ENCODE measurements around the gene MAN2A2.
"Not testable (repeated sequence)": the region's sequence is repeated elsewhere in the genome, so short reads cannot be mapped to it uniquely, and the experiment has no call there.

Gene MAN2A2

DNA sequence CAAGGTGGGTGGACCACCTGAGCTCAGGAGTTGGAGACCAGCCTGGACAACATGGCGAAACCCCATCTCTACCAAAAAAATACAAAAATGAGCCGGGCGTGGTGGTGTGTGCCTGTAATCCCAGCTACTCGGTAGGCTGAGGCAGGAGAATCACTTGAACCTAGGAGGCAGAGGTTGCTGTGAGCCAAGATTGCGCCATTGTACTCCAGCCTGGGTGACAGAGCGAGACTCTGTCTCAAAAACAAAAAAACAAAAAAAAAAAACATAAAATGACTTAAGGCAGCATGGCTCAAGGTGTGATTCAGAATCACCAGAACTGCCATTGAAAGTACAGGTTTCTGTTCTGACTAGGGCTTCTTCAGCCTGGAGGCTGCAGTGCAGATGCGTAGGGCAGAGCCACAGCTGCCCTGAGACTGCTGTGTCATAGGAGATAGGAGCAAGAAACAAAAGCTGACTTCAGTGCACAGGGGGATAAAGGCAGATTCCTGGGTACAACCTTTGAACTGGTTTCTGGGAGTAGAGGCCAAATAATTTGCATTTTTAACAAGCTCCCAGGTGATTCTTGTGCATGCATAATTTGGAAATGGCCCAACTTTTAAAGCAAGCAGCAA, 19.7 kb downstream of the MAN2A2 start:
- not testable (repeated sequence) for DNase-seq

DNA sequence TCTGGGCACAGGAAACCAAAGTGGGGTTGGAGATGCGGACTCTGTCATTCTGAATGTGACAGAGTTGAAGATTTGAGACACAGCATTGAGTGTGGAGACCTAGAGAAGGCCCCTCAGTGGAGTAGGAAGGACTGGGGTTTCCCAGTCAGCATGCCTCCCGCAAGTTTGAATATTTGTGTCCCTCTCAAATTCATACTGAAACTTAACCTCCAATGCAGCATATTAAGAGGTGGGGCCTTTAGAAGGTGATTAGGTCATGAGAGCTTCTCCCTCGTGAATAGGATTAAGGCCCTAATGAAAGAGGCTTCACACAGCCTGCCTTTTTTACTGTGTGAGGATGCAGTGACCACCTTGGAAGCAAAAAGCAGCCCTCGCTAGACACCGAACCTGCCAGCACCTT, 21.3 kb downstream of the MAN2A2 start:
- no peak for DNase-seq

DNA sequence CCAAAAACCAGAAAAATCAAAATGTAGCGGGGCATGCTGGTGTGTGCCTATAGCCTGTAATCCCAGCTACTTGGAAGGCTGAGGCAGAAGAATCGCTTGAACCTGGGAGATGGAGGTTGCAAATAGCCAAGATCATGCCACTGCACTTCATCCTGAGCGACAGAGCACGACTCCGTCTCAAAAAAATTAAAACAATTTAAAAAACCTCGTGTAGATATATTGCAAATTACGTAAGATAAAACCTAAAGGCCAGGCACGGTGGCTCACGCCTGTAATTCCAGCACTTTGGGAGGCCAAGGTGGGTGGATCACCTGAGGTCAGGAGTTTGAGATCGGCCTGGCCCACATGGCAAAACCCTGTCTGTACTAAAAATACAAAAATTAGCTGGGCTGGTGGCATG, 23.7 kb downstream of the MAN2A2 start:
- DNase-seq = not testable (repeated sequence)

DNA sequence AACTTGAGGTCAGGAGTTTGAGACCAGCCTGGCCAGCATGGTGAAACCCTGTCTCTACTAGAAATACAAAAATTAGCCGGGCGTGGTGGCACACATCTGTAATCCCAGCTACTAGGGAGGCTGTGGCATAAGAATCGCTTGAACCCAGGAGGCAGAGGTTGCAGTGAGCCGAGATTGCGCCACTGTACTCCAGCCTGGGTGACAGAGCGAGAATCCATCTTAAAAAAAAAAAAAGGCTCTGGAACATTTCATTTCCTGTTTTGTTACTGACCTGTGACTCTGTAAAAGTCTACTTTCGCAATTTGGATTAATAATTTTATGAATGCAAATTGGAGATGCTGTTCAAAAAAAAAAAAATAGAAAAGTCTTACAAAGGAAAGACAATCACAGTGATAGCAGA, 25.0 kb downstream of the MAN2A2 start:
- not testable (repeated sequence) for DNase-seq

DNA sequence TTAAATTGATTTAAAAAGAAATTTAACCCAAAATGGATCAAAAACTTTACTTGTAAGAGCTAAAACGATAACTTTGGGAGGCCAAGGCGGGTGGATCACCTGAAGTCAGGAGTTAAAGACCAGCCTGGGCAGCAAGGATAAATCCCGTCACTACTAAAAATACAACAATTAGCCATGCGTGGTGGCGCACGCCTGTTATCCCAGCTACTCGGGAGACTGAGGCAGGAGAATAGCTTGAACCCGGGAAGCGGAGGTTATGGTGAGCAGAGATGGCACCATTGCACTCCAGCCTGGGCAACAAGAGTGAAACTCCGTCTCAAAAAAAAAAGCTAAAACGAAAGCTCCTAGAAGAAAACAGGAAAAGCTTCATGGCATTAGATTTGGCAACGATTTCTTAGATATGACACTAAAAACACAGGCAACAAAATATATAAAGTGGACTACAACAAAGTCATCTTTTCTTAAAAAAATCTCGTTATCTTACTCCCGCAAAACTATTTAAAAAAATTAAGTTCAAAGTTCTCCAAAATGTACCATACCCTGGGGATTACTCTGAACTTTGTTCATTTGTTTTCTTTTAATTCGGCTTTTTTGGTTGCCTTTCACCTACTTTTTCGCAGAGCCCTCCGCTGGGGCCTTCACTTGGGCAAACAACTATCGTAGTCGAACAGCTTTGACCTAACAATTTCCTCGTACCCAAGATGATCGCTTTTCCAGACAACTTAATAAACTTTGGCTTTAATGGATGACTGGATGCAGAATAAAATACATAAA, 26.3 kb downstream of the MAN2A2 start:
- DNase-seq = no peak

DNA sequence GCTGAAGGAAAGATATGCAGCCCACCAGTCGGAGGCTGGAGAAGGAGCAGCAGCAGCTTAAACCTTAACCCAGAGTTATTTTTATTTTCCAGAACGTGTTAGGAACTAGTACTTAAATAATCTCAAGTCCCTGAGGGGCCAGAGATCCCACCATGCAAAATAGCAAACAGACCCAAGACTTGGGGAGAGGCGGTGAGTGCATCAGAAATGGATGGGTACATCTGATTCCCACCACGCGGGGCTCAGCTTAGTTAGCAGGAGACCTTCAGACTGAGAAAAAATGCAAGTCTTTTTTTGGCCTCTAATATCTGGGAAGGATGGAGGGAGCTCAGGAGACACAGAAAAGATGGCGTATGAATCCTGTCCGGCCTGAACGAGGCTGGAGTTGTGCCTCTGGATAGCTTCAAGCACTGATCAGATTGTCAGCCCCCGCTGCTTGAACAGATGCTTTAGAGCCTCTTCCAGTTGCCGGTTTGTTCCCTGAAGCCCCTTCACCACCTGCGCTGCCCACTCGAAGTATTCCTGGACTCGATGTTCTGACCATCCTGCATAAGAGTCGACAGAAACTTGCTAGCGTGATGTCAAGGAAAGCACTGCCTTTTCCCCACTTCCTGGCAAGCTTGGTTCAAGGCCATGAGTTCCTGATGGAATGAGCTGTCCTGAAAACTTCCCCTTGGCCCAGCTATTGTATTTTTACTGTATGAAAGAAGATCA, 27.9 kb downstream of the MAN2A2 start:
- DNase-seq = no peak

DNA sequence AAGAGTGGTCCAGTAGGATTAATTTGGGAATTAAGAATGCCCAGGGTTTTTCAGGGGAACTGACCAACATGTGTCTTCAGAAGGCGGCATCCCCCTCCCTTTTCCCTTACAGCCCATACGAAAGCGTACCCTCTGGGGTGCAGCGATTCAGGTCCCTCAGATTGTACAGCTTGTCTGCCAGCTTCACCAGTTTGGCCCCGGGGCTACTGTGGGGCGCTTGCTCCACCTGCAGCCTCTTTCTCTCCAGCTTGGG, 28.4 kb downstream of the MAN2A2 start:
- DNase-seq = no peak

DNA sequence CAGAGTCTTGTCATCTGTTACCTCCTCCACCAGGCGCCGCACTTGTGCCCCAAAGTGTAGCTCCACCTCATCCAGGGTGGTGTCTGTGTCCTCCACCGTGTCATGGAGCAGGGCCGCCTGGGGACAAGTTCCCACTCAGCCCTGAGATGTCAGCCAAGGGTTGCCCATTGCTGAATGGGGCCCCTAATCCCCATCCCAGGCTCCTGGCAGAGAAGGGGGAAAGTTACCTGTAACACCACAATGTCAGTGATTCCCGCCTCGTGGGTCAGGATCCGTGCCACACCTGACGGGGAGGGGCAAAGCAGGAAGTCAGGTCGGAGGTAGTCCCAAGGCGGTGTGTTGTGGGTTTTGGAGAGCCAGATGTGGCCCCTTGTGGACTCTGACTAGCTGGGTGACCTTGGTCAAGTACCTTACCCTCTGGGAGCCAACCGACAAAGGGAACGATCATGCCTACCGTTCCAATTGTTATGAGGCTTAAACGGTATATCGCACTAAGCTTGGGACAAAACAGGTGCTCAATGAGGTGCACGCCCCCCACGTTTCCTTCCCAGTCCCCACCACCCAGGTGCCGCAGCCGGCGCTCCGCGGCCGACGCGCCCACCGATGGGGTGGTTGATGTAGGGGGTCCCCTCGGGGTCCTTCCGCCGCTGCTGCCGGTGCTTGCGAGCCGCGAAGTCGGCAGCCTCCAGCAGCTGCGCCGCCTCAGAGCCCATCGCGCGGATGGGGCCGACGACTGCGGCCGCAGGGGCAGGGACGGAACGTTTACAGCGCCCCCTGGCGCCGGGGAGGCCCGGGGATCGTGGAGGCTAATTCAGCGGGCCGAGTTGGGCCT, 28.9 kb downstream of the MAN2A2 start, which contains the start of gene HDDC3:
Gene HDDC3, minus strand, starts transcription at position 722 of the 832 bp plus-strand sequence. Its CDS starts 9 bp downstream, at position 713.
- DNase-seq = peak; percentile 87

DNA sequence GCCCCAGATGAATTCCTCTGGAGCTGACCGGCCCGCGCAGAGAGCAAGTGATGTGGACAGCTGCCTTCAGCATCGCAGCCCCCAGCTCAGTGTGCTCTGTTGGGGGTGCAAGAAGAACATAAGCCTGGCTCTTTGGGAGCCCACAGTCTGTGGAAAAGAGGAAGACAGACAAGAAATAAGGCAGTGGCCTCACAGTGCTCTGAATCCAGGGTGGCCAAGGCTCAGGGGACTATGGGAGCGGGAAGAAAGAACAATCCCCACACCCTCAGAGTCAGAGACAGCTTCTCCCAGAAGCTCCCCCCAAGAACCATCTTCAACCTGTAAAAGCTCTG, 29.5 kb downstream of the MAN2A2 start:
- DNase-seq = no peak

DNA sequence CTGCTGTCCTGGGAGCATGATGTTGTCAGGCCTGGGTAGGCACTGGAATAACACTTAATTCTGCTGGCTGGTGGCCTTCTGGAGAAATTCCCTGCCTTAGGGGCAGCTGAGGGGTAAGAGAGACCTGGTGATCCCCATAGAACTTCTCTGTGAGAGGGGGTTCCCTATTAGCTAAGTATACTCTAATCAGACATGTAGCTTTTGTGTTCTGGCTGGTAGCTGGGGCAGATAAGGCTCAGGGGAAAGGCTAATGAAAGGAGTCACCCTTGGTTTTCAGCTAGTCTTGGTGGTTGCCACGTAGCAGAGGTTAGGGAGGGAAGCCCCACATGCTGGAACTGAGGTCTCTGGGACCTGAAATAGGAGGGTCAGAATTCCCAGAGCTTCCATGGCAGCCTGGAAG, 30.2 kb downstream of the MAN2A2 start:
- DNase-seq = no peak

DNA sequence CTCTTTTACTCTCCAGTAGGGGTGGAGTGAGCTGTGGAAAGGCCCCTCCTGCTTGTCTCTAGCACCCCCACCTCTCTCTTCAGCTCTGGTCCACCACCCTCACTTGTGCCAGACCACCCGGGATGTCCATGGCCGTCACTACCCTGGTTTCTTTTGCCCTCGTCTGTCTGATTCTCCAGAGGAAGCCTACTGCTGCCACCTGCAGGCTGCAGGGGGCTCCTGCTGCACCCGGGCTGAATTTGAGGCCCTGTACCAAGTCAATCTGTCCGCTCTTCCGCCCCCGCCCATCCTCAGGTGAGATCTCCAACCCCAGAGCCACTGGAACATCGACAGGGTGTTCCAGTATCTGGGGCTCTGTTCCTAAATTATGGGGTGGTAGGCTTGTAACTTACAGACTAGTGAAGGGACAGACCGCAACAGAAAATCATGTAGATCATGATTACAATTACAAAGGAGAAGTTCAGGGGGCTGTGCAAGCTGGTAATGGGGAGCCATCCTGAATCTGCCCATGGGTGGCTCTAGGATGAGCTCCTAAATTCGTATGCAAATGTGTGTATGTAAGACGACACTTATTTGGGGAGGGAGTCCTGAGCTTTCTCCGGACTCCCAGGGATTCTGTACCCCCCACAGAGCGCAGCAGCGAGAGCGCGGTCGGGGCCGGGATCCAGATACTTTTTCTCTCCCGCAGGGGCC, 31.3 kb downstream of the MAN2A2 start:
- DNase-seq = peak; percentile 80

DNA sequence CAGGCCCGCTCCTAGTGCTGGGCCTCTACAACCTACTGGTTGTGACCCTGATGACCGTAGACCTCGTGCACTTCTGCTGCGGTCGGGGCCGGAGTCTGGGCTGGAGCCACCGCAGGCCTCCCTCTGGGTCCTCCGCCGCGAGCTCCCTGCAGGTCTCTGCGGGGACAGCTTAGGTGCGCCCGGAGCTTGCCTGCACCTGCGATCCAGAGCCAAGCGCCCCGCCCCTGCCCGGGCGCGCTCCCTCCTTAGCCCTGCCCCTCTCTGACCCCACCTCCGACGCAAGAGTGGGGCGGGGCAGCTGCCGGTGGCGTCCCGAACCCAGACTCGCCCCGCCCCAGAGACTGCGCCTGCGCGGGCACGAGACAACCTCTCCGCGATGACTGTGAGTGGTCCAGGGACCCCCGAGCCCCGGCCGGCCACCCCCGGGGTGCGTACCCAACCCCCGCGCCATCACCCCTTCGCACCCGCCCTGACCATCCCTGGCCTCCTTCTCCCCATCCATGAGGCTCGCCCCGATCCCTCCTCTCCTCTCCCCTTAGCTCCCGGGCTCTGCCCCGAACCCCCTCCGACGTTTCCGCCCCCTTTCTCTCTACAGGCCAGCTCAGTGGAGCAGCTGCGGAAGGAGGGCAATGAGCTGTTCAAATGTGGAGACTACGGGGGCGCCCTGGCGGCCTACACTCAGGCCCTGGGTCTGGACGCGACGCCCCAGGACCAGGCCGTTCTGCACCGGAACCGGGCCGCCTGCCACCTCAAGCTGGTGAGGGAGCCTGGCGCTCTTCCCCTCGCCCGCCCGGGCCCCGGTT, 32.0 kb downstream of the MAN2A2 start, which contains the start of gene UNC45A:
Gene UNC45A, plus strand, starts transcription at position 337 of the 803 bp plus-strand sequence. Its CDS starts 40 bp downstream, at position 377.
- peak; percentile 95 for DNase-seq

DNA sequence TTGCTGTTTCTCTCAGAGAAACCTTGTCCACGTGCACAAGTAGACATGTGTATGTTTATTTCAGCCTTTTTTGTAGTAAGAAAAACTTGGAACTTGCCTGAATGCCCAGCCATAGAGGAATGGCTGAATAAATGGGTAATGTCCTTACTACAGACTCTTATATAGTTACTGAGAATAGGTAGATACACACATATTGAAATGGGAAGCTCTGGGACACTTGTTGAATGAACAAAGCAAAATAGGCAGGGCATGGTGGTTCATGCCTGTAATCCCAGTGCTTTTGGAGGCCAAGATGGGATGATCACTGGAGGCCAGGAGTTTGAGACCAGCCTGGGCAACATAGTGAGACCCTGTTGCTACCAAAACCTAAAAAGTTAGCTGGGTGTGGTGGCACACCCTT, 33.7 kb downstream of the MAN2A2 start:
- no peak for DNase-seq

DNA sequence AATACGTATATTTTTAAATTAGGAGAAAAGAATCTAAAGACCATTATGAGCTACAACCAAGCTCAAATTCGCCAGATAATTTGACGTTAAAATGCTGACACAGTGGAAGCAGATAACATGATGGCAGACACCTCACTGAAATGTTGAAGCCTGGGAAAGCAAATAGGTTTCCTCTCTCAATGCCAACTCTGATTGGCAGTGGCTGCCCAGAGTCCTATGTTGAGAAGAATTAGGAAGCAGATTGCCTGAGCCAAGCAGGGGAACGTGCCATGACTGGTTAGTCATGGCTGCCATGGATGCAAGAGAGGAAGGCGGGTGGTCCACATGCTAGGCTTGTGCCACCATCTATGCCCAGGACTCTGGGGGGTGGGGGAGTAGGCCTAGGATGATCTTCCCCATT, 35.2 kb downstream of the MAN2A2 start:
- no peak for DNase-seq

DNA sequence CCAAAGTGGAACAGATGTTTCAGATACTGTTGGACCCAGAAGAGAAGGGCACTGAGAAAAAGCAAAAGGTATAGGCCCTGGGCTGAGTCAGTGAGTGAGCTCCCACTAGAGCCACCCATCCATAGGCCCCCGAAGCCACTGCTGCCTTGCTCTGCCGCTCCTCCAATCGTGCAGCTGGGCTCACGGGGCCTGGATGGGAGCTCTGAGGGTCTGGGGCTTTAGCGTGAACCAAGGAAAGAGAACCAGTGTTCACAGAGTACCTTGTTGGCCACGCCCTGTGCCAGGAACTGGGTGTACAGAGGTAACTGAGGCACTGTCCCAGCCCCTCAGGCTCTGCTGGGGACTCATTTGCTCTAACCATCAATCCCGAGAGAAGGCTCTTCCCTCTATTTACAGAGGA, 36.7 kb downstream of the MAN2A2 start:
- DNase-seq = no peak

DNA sequence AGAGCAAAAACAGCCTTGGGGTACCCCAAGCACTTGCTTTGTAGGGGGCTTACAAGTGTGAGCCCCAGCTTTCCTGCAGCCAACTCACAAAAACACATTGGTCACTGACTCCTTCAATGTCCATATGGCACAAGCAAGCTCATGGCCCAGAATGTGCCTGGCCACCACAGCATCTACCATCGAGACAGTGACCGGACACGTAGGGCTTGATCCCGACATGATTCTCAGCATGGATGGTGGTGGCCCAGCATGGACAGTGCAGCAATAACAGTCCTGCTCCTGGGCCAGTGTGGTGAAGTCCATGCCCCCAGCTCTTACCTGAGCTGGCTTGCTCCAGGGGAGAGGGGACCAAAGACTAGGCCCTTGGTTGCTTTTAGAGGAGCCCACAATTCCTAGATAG, 37.9 kb downstream of the MAN2A2 start:
- DNase-seq = no peak

DNA sequence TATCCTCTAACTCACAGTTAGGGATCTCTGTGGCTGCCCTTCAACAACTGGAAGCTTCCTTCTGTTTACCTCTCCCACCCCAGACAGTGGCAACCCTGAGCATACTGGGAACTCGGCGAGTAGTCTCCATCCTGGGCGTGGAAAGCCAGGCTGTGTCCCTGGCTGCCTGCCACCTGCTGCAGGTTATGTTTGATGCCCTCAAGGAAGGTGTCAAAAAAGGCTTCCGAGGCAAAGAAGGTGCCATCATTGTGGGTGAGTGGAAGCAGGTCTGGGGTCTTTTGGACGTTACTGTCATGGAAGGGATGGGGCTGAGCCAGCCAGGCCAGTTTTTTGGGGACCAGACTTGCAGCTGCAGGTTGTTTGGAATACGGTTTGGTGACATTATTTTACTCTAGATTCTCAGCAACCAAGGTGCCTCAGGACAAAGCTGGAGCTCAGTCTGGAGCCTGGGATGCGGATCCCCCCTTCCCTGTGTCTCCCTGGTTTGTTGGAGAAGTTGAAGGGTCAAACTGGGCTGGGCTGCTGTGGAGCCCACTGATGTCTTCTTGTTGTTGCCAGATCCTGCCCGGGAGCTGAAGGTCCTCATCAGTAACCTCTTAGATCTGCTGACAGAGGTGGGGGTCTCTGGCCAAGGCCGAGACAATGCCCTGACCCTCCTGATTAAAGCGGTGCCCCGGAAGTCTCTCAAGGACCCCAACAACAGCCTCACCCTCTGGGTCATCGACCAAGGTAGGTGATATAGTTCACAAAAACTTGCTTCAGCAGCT, 39.4 kb downstream of the MAN2A2 start:
- DNase-seq = no peak

DNA sequence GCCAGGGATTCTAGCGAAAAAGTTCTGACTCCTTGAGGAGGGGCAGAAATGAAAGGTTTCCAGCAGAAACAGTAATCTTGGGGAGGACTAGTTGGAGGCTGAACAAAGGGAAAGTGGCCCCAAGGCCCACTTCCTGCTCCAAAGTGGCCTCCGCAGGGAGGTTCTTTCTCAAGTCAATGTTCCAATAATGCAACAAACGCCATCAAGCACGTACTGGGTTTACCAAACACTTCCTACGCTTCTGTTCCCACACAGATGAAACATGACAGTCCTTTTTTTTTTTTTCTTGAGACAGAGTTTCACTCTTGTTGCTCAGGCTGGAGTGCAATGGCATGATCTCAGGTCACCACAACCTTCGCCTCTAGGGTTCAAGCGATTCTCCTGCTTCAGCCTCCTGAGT, 42.0 kb downstream of the MAN2A2 start:
- DNase-seq = no peak

DNA sequence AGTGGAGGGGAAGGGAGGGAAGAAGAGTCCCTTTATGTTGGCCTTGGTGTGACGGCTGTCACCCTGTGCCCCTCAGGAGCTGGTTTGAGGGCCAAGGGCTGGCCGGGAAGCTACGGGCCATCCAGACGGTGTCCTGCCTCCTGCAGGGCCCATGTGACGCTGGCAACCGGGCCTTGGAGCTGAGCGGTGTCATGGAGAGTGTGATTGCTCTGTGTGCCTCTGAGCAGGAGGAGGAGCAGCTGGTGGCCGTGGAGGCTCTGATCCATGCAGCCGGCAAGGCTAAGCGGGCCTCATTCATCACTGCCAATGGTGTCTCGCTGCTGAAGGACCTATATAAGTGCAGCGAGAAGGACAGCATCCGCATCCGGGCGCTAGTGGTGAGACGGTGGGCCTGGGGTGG, 43.4 kb downstream of the MAN2A2 start:
- DNase-seq = no peak

DNA sequence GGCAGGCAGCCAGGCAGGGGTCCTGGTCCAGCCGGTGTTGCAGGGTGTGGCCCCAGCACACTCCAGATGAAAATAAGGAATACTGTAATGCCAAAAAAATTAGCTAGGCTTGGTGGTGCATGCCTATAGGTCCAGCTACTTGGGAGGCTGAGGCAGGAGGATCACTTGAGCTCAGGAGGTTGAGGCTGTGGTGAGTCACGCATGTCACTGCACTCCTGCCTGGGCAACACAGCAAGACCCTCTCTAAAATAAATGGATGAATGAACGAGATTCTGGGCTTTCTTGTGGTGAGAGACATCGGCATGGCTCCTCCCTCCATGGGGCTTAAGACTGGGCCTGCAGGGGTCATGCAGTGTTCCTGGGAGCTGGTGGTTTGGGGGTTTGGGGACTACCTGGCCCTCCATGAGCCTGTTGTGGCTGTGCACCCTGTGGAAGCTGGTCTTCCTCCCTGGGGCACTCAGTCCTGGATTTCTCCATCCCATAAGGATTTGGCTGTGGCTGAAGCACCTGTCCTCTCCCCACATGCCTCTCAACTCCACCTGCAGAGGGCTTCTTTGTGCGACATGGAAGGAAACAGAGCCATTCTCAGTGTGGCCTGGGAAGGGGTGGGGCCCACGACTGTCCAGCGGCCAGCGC, 44.0 kb downstream of the MAN2A2 start:
- no peak for DNase-seq

All from effector CD4-positive, alpha-beta T cell (primary cell).